Immature natural killer cell (primary cell): ENCODE results near the gene F12. TPM values are rescaled to one million over a fixed set of nuclear protein-coding genes. Genes with fewer than 3 reads are reported as not detected.
A peak's percentile ranks its signal among the peaks of the same experiment; 100 is the strongest.

Experiments
- DNase-seq, 3 donors: peaks; one replicate each; pipeline ENCODE4 v3.0.0; 2022; ENCODE audit warnings: mixed read lengths in 1 of 3
- H3K27ac Mint-ChIP-seq, 6 donors: one replicate each; pipeline ENCODE4 v1.8.0; 2020; ENCODE audit warnings: mixed read lengths in 6 of 6, mild to moderate bottlenecking in 5 of 6, inconsistent platforms in 4 of 6, moderate library complexity in 3 of 6
- H3K27me3 Mint-ChIP-seq, 3 donors: one replicate each; pipeline ENCODE4 v1.8.0; 2020 to 2021; ENCODE audit warnings: low read depth in 3 of 3, mild to moderate bottlenecking in 3 of 3, mixed read lengths in 3 of 3, moderate library complexity in 3 of 3, inconsistent platforms in 1 of 3
- H3K36me3 Mint-ChIP-seq, 3 donors: one replicate each; pipeline ENCODE4 v1.8.0; 2020; ENCODE audit warnings: mixed read lengths in 3 of 3, inconsistent platforms in 2 of 3, mild to moderate bottlenecking in 2 of 3
- H3K4me1 Mint-ChIP-seq, 2 donors: one replicate each; pipeline ENCODE4 v1.8.0; 2020; ENCODE audit warnings: inconsistent platforms in 2 of 2, mild to moderate bottlenecking in 2 of 2, mixed read lengths in 2 of 2, moderate library complexity in 1 of 2
- H3K4me3 Mint-ChIP-seq, 5 donors: one replicate each; pipeline ENCODE4 v1.8.0; 2020; ENCODE audit warnings: mild to moderate bottlenecking in 5 of 5, mixed read lengths in 5 of 5, inconsistent platforms in 3 of 5, moderate library complexity in 3 of 5
- H3K9me3 Mint-ChIP-seq, 6 donors: one replicate each; pipeline ENCODE4 v1.8.0; 2020; ENCODE audit warnings: mild to moderate bottlenecking in 6 of 6, mixed read lengths in 6 of 6, inconsistent platforms in 4 of 6, moderate library complexity in 3 of 6
- polyA plus RNA-seq, 3 donors: library from polyadenylated mRNA; unstranded; fragments of 300-500 nt; fragmentation: Illumina TruSeq; gene quantifications; one replicate each; pipeline ENCODE4 v1.2.3, GENCODE V29; 2021

Gene F12
- polyA plus RNA-seq, 3 donors from 2014 or later: 1.3 to 2.3 TPM; not detected in 1

DNA sequence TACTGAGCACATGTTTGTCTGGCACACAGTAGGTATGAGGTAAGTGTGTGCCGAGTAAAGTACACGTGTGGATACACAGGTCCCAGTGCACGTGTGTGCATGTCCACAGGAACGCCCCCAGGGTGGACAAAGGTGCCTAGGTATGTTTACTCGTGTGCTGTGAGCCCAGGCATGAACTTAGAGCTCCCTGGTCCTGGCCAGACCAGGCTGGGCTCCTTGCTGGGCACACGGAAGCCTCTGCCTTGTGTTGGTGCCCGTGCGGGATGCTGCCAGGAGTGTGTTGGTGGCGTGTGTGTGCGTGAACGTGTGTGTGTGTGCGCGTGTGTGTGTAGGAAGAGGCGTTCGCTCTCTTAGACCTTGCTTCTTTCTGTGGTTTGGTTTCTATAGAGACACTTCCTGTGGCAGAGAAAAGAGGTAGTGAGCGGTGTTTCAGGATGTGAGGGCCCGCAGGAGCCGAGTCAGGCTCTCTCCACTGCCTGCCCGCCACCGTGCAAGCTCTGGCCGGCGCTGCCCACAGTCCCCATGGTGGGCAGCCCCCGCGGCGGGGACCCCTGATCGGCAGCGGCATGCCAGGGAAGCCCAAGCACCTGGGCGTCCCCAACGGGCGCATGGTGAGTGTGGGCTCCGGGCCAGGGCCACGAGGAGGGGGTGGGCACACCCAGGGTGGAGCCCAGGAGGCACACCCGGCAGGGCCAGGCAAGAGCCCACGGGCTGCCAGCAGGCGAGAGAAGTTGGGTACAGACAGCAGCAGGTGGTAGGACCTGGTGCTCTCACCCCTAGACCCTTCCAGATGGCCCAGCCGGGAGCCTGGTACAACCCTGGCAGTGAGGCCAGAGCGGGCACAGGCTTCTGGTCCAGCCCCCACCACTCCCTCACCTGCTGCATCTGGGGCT, 51.7 kb downstream of the F12 start, which contains the start of gene RGS14:
TSS of gene RGS14 (plus strand) at position 466 of the 893 bp plus-strand sequence. CDS start at position 567, 101 bp downstream.
- H3K27me3 Mint-ChIP-seq: peaks cover 4 to 16% (median 15%) of the 10 kb centered on the region in 3 donors
- no peaks in the 10 kb centered on the region for H3K9me3 Mint-ChIP-seq
- H3K4me1 Mint-ChIP-seq: peaks cover 69 to 76% of the 10 kb centered on the region in 2 donors
- H3K36me3 Mint-ChIP-seq: no peaks in the 10 kb centered on the region
- H3K4me3 Mint-ChIP-seq: peak within 1 kb of the TSS; percentile 79 to 91 (median 83)
- DNase-seq: peak; percentile 85 to 86 (median 85)
- H3K27ac Mint-ChIP-seq: peak within 1 kb of the TSS; percentile 83 to 97 (median 92)

DNA sequence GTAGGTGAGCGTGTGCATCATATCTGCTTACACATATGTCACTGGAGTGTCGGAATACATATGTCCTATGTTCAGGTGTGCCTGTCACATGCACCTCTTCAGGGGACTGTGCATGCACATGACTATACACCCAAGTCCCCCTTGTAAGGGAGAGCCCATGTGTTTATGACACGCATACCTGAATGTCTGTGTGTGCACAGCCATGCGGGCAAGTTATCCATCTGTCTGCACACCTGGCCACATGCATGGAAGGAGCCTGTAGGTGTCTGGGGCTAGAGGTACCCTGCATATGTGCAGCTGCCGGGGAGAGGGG, 52.3 kb downstream of the F12 start:
- H3K9me3 Mint-ChIP-seq: no peaks in the 10 kb centered on the region

GRCh38 chr5:177356746-177357145, 52.6 kb downstream of the F12 start:
- Mint-ChIP-seq H3K4me1 (peaks cover 64 to 71% of the 10 kb centered on the region in 2 donors), H3K27ac (peak overlapping the region; percentile 83 to 97 (median 92)), H3K36me3 (no peaks in the 10 kb centered on the region), H3K27me3 (peaks cover 4 to 17% (median 15%) of the 10 kb centered on the region in 3 donors), H3K9me3 (no peaks in the 10 kb centered on the region), H3K4me3 (peak overlapping the region; percentile 79 to 91 (median 83))
- no peak for DNase-seq

More for the DNA sequence above, 52.3 kb downstream of the F12 start:
- peaks cover 4 to 16% (median 15%) of the 10 kb centered on the region in 3 donors for H3K27me3 Mint-ChIP-seq
- peaks cover 64 to 71% of the 10 kb centered on the region in 2 donors for H3K4me1 Mint-ChIP-seq
- no peak for DNase-seq
- peak overlapping the region; percentile 79 to 91 (median 83) for H3K4me3 Mint-ChIP-seq
- peak overlapping the region; percentile 83 to 97 (median 92) for H3K27ac Mint-ChIP-seq
- H3K36me3 Mint-ChIP-seq: no peaks in the 10 kb centered on the region

GRCh38 chr5:177355868-177356168, 53.5 kb downstream of the F12 start:
- H3K27ac Mint-ChIP-seq: peak overlapping the region in 2 of 6 donors; percentile 35 to 74
- peaks cover 6 to 21% (median 15%) of the 10 kb centered on the region in 3 donors for H3K27me3 Mint-ChIP-seq
- no peaks in the 10 kb centered on the region for H3K9me3 Mint-ChIP-seq

GRCh38 chr5:177355162-177355867, 54.0 kb downstream of the F12 start:
- no peaks in the 10 kb centered on the region for H3K9me3 Mint-ChIP-seq
- H3K27me3 Mint-ChIP-seq: peaks cover 6 to 21% (median 15%) of the 10 kb centered on the region in 3 donors
- no peak for DNase-seq
- H3K36me3 Mint-ChIP-seq: no peaks in the 10 kb centered on the region
- no peak overlapping the region for H3K4me3 Mint-ChIP-seq
- H3K4me1 Mint-ChIP-seq: peaks cover 70 to 74% of the 10 kb centered on the region in 2 donors
- peak overlapping the region in 2 of 6 donors; percentile 8 to 43 for H3K27ac Mint-ChIP-seq

More at GRCh38 chr5:177355868-177356168, 53.5 kb downstream of the F12 start:
- Mint-ChIP-seq H3K4me3 (no peak overlapping the region), H3K36me3 (no peaks in the 10 kb centered on the region), H3K4me1 (peaks cover 65 to 71% of the 10 kb centered on the region in 2 donors)
- no peak for DNase-seq

DNA sequence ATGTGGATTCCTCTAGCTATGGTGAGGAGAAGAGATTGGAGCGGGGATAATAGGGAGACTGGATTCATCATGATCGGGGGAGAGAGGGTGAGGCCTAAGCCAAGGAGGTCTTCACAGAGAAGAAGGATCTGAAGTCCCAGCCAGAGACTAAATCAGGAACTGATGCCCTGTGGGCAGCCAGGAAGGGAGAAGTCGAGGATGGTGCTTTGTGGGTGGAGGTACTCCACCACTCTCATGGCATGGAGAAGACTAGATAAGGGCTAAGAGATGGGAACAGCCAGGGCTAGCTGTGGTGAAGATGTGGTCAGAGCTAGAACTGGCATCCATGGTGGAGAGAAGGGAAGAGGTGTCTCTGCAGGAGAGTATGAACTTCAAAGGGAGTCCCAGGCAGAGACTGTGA, 54.7 kb downstream of the F12 start:
- Mint-ChIP-seq H3K27ac (peak overlapping the region in 3 of 6 donors; percentile 2 to 76 (median 43)), H3K4me3 (no peak overlapping the region), H3K27me3 (peaks cover 6 to 21% (median 15%) of the 10 kb centered on the region in 3 donors), H3K4me1 (peaks cover 70 to 74% of the 10 kb centered on the region in 2 donors), H3K9me3 (no peaks in the 10 kb centered on the region), H3K36me3 (peaks cover 0 to 2% (median 0%) of the 10 kb centered on the region in 3 donors)
- DNase-seq: no peak

DNA sequence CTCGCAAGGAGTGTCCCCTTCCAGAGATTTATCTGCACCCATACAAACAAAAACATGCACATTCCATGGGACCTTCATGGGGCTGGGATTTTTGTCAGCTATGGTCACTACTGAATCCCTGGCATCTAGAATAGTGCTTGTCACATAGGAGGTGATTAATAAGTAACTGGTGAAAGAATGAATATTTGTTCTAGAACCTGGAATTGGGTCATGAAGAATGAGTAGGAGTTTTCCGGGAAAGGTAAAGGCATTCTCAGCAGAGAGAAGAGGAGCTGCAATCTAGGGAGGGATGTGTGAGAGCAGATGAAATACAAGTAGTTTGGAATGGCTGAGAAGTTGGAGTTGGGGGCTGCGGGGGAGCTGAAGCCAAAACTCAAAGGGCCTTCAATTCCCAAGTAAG, 55.1 kb downstream of the F12 start:
- no peak overlapping the region for H3K4me3 Mint-ChIP-seq
- H3K4me1 Mint-ChIP-seq: peaks cover 70 to 74% of the 10 kb centered on the region in 2 donors

GRCh38 chr5:177353093-177353492, 56.3 kb downstream of the F12 start:
- H3K4me3 Mint-ChIP-seq: peak overlapping the region in 3 of 5 donors; percentile 43 to 49 (median 46)
- DNase-seq: no peak
- peaks cover 63 to 67% of the 10 kb centered on the region in 2 donors for H3K4me1 Mint-ChIP-seq
- peak overlapping the region in 1 of 6 donors; percentile 49 for H3K27ac Mint-ChIP-seq
- peaks cover 0 to 5% (median 3%) of the 10 kb centered on the region in 3 donors for H3K36me3 Mint-ChIP-seq
- no peaks in the 10 kb centered on the region for H3K9me3 Mint-ChIP-seq
- peaks cover 6 to 15% (median 7%) of the 10 kb centered on the region in 3 donors for H3K27me3 Mint-ChIP-seq

More for the DNA sequence above, 55.1 kb downstream of the F12 start:
- Mint-ChIP-seq H3K27me3 (peaks cover 6 to 21% (median 15%) of the 10 kb centered on the region in 3 donors), H3K27ac (no peak overlapping the region), H3K9me3 (no peaks in the 10 kb centered on the region), H3K36me3 (peaks cover 0 to 3% (median under 1%) of the 10 kb centered on the region in 3 donors)
- DNase-seq: no peak

Other genes with a start within 250 kb of the F12 start
- gene RAB24, start 105.8 kb downstream of the F12 start, polyA plus RNA-seq: 10 to 100 TPM; 39.7 to 80.2 (median 45.8) TPM
- 100 to 1,000 TPM; 345 to 494 (median 375) TPM for gene PRELID1, start 105.8 kb downstream of the F12 start, polyA plus RNA-seq
- 1 to 10 TPM; 2.1 to 4.2 (median 4.1) TPM for gene MXD3, start 97.7 kb downstream of the F12 start, polyA plus RNA-seq
- gene LMAN2, start 57.9 kb downstream of the F12 start, polyA plus RNA-seq: 100 to 1,000 TPM; 316 to 441 (median 409) TPM
- gene RGS14, start 51.6 kb downstream of the F12 start, polyA plus RNA-seq: 10 to 100 TPM; 27.1 to 64.5 (median 33.8) TPM
- under 1 TPM in 2 of 3 donors, not detected in 1; 0.26 to 0.34 TPM for gene SLC34A1, start 25.1 kb downstream of the F12 start, polyA plus RNA-seq
- not detected for gene PFN3, start 8.9 kb downstream of the F12 start, polyA plus RNA-seq
- gene GRK6, start 17.1 kb upstream of the F12 start, polyA plus RNA-seq: 100 to 1,000 TPM; 102 to 129 (median 103) TPM
- gene PRR7, start 37.2 kb upstream of the F12 start, polyA plus RNA-seq: 10 to 100 TPM in 2 of 3 donors, 1 to 10 TPM in 1; 9.6 to 25.4 (median 17.5) TPM
- 1 to 10 TPM in 2 of 3 donors, under 1 TPM in 1; 0.93 to 4.2 (median 2.8) TPM for gene DBN1, start 64.1 kb upstream of the F12 start, polyA plus RNA-seq
- 1 to 10 TPM; 1.1 to 3.3 (median 2.3) TPM for gene PDLIM7, start 88.0 kb upstream of the F12 start, polyA plus RNA-seq
- 1 to 10 TPM in 1 of 3 donors, under 1 TPM in 1, not detected in 1; 0.48 to 1.3 TPM for gene DOK3, start 100.3 kb upstream of the F12 start, polyA plus RNA-seq
- gene DDX41, start 107.4 kb upstream of the F12 start, polyA plus RNA-seq: 10 to 100 TPM; 20.0 to 62.6 (median 46.4) TPM
- 1 to 10 TPM; 2.5 to 6.2 (median 3.4) TPM for gene FAM193B, start 145.0 kb upstream of the F12 start, polyA plus RNA-seq
- 100 to 1,000 TPM; 172 to 231 (median 178) TPM for gene TMED9, start 182.6 kb upstream of the F12 start, polyA plus RNA-seq
- gene B4GALT7, start 190.6 kb upstream of the F12 start, polyA plus RNA-seq: 10 to 100 TPM; 11.7 to 30.2 (median 21.0) TPM